KMS-11 (cell line): ENCODE measurements around the gene ANKRD33B.

Experiments used
- H2AFZ ChIP-seq: fragments of 200-600 bp; sonication (generic); 2 replicates; pipeline ENCODE4 v1.6.1; 2016; ENCODE audit warnings: antibody characterized with exemption, mixed run types, low read depth
- H3K27ac ChIP-seq: fragments of 200-600 bp; sonication (generic); 2 replicates; pipeline ENCODE4 v1.6.1; 2016; ENCODE audit warnings: mild to moderate bottlenecking, mixed run types
- H3K27me3 ChIP-seq: fragments of 200-600 bp; sonication (generic); 2 replicates; pipeline ENCODE4 v1.6.1; 2017; ENCODE audit warnings: mild to moderate bottlenecking, low read depth, mixed run types, moderate library complexity; ENCODE audit not compliant: insufficient read depth
- H3K36me3 ChIP-seq: fragments of 200-600 bp; sonication (generic); 2 replicates; pipeline ENCODE4 v1.6.1; 2017; ENCODE audit warnings: mild to moderate bottlenecking, mixed run types; ENCODE audit not compliant: insufficient read depth
- H3K4me1 ChIP-seq: fragments of 200-600 bp; sonication (generic); 2 replicates; pipeline ENCODE4 v1.6.1; 2016; ENCODE audit warnings: mild to moderate bottlenecking, low read depth, mixed run types; ENCODE audit not compliant: poor library complexity, severe bottlenecking
- H3K4me2 ChIP-seq: fragments of 200-600 bp; sonication (generic); 2 replicates; pipeline ENCODE4 v1.7.0; 2016; ENCODE audit warnings: mild to moderate bottlenecking, mixed run types
- H3K4me3 ChIP-seq: fragments of 200-600 bp; sonication (generic); IDR thresholded peaks from 2 replicates; pipeline ENCODE4 v1.6.1; 2017; ENCODE audit warnings: low read depth, low read length, mixed read lengths; ENCODE audit not compliant: insufficient read depth
- H3K79me2 ChIP-seq: fragments of 200-600 bp; sonication (generic); 2 replicates; pipeline ENCODE4 v1.6.1; 2016; ENCODE audit warnings: low read depth, mixed run types; ENCODE audit not compliant: insufficient read depth
- H3K9ac ChIP-seq: fragments of 200-600 bp; sonication (generic); 2 replicates; pipeline ENCODE4 v1.6.1; 2016; ENCODE audit warnings: mild to moderate bottlenecking, mixed run types
- H4K20me1 ChIP-seq: fragments of 200-600 bp; sonication (generic); 2 replicates; pipeline ENCODE4 v1.6.1; 2016; ENCODE audit warnings: mild to moderate bottlenecking, mixed run types; ENCODE audit not compliant: insufficient read depth
- CTCF ChIP-seq: fragments of 200-600 bp; sonication (generic); conservative IDR thresholded peaks from 2 replicates; pipeline ENCODE4 v1.6.1; 2017; ENCODE audit warnings: low read depth, mild to moderate bottlenecking, antibody characterized with exemption, low read length, moderate library complexity, mixed read lengths

The ANKRD33B gene

GRCh38 chr5:10682801-10683525, 119.1 kb downstream of the ANKRD33B start:
- H3K79me2 ChIP-seq = no peaks in the 10 kb centered on the region
- H3K36me3 ChIP-seq = no peaks in the 10 kb centered on the region
- no peaks in the 10 kb centered on the region for H3K4me1 ChIP-seq
- no peak overlapping the region for H3K9ac ChIP-seq
- no peak overlapping the region for H3K4me2 ChIP-seq
- H3K27me3 ChIP-seq = no peaks in the 10 kb centered on the region
- no peak overlapping the region for H3K27ac ChIP-seq
- H2AFZ ChIP-seq = no peak overlapping the region
- H4K20me1 ChIP-seq = no peaks in the 10 kb centered on the region
- H3K4me3 ChIP-seq = no peak overlapping the region
- TF ChIP-seq CTCF = no peak

GRCh38 chr5:10684303-10685086, 120.6 kb downstream of the ANKRD33B start:
- H3K4me3 ChIP-seq = no peak overlapping the region
- H3K27ac ChIP-seq = no peak overlapping the region
- TF ChIP-seq CTCF = no peak
- H3K79me2 ChIP-seq = no peaks in the 10 kb centered on the region
- H3K4me2 ChIP-seq = no peak overlapping the region
- no peak overlapping the region for H3K9ac ChIP-seq
- H2AFZ ChIP-seq = no peak overlapping the region
- no peaks in the 10 kb centered on the region for H3K36me3 ChIP-seq
- peaks cover 5% of the 10 kb centered on the region for H3K4me1 ChIP-seq
- no peaks in the 10 kb centered on the region for H3K27me3 ChIP-seq
- no peaks in the 10 kb centered on the region for H4K20me1 ChIP-seq

GRCh38 chr5:10685115-10685521, 121.2 kb downstream of the ANKRD33B start:
- H4K20me1 ChIP-seq = no peaks in the 10 kb centered on the region

GRCh38 chr5:10686890-10687289, 123.0 kb downstream of the ANKRD33B start:
- Histone ChIP-seq H3K27me3 (no peaks in the 10 kb centered on the region), H3K4me1 (peaks cover 15% of the 10 kb centered on the region), H3K36me3 (no peaks in the 10 kb centered on the region), H3K4me2 (no peak overlapping the region), H3K4me3 (no peak overlapping the region), H4K20me1 (0 out of 2 replicates have a peak, but pooled peaks cover 3% of the 10 kb centered on the region), H2AFZ (no peak overlapping the region), H3K79me2 (no peaks in the 10 kb centered on the region), H3K9ac (no peak overlapping the region), H3K27ac (no peak overlapping the region)
- no peak for TF ChIP-seq CTCF

More at GRCh38 chr5:10685115-10685521, 121.2 kb downstream of the ANKRD33B start:
- Histone ChIP-seq H3K4me1 (peaks cover 12% of the 10 kb centered on the region), H3K27ac (no peak overlapping the region), H3K4me3 (no peak overlapping the region), H3K27me3 (no peaks in the 10 kb centered on the region), H3K9ac (no peak overlapping the region), H3K4me2 (no peak overlapping the region), H3K79me2 (no peaks in the 10 kb centered on the region), H3K36me3 (no peaks in the 10 kb centered on the region), H2AFZ (no peak overlapping the region)
- TF ChIP-seq CTCF = no peak
